WTC11 (cell line): ENCODE measurements around the gene ABR. TPM values are rescaled to one million over a fixed set of nuclear protein-coding genes. Genes with fewer than 3 reads are reported as not detected.

Experiments used
- ATAC-seq: fragments of 200-7000 bp; cut with Tn5 transposase; 2 replicates; pipeline ENCODE4 v1.10.0; 2021; ENCODE audit warnings: mild to moderate bottlenecking, moderate library complexity
- CTCF ChIA-PET: fragments of 300-600 bp; sonication (Branson Sonifier 250); formaldehyde crosslinking; loops from one replicate; lab custom pipeline; 2021; ENCODE audit warnings: antibody characterized with exemption; lab: Charles Lee
- POLR2A ChIA-PET: fragments of 350-600 bp; sonication (Branson Sonifier 250); formaldehyde crosslinking; loops from one replicate; lab custom pipeline; 2021; ENCODE audit warnings: antibody characterized with exemption; lab: Charles Lee
- DNase-seq: peaks from one replicate; pipeline ENCODE4 v3.0.0; 2021; ENCODE audit warnings: low spot score
- H3K27ac Mint-ChIP-seq: 2 replicates; pipeline ENCODE4 v1.8.0; 2021; ENCODE audit warnings: mixed read lengths
- H3K27me3 Mint-ChIP-seq: 2 replicates; pipeline ENCODE4 v1.8.0; 2021; ENCODE audit warnings: low read depth, mild to moderate bottlenecking, moderate library complexity, mixed read lengths
- H3K36me3 Mint-ChIP-seq: 2 replicates; pipeline ENCODE4 v1.8.0; 2021; ENCODE audit warnings: mixed read lengths
- H3K4me1 Mint-ChIP-seq: 2 replicates; pipeline ENCODE4 v1.8.0; 2022; ENCODE audit warnings: mixed read lengths
- H3K4me3 Mint-ChIP-seq: 2 replicates; pipeline ENCODE4 v1.8.0; 2021; ENCODE audit warnings: mild to moderate bottlenecking, moderate library complexity, mixed read lengths
- H3K9me3 Mint-ChIP-seq: 2 replicates; pipeline ENCODE4 v1.8.0; 2021; ENCODE audit warnings: mixed read lengths
- ATF6 ChIP-seq: sonication (generic); formaldehyde crosslinking; IDR thresholded peaks from 2 replicates; pipeline ENCODE4 v1.8.1; 2023; ENCODE audit warnings: mild to moderate bottlenecking, missing genetic modification reagents
- E2F4 ChIP-seq: sonication (generic); formaldehyde crosslinking; IDR thresholded peaks from 2 replicates; pipeline ENCODE4 v1.8.1; 2022; ENCODE audit warnings: low read depth, mild to moderate bottlenecking, moderate library complexity, missing genetic modification reagents, borderline replicate concordance
- FOXJ3 ChIP-seq: sonication (generic); formaldehyde crosslinking; IDR thresholded peaks from 2 replicates; pipeline ENCODE4 v1.9.0; 2021; ENCODE audit warnings: missing genetic modification reagents, mild to moderate bottlenecking, borderline replicate concordance
- GTF2I ChIP-seq: fragments of 250-450 bp; sonication (Bioruptor Pico); conservative IDR thresholded peaks from 2 replicates; pipeline ENCODE4 v1.4.0; 2021; ENCODE audit warnings: mild to moderate bottlenecking
- MXD4 ChIP-seq: fragments of 250-450 bp; sonication (Bioruptor Pico); IDR thresholded peaks from 2 replicates; pipeline ENCODE4 v1.8.0; 2021; ENCODE audit warnings: mild to moderate bottlenecking, moderate library complexity, borderline replicate concordance
- MYBL2 ChIP-seq: sonication (generic); formaldehyde crosslinking; IDR thresholded peaks from 2 replicates; pipeline ENCODE4 v1.8.1; 2023; ENCODE audit warnings: mild to moderate bottlenecking, moderate library complexity, missing genetic modification reagents
- NFATC4 ChIP-seq: fragments of 250-450 bp; sonication (Bioruptor Pico); IDR thresholded peaks from 2 replicates; pipeline ENCODE4 v1.9.0; 2021; ENCODE audit warnings: mild to moderate bottlenecking
- NFE2L1 ChIP-seq: sonication (generic); formaldehyde crosslinking; IDR thresholded peaks from 2 replicates; pipeline ENCODE4 v1.8.1; 2023; ENCODE audit warnings: missing genetic modification reagents
- RORB ChIP-seq: fragments of 250-450 bp; sonication (Bioruptor Pico); IDR thresholded peaks from 2 replicates; pipeline ENCODE4 v1.9.0; 2021; ENCODE audit warnings: mild to moderate bottlenecking
- SMAD3 ChIP-seq: sonication (generic); formaldehyde crosslinking; IDR thresholded peaks from 2 replicates; pipeline ENCODE4 v1.8.0; 2022; ENCODE audit warnings: missing genetic modification reagents, mild to moderate bottlenecking, borderline replicate concordance
- TEAD1 ChIP-seq: sonication (generic); formaldehyde crosslinking; IDR thresholded peaks from 2 replicates; pipeline ENCODE4 v1.8.0; 2022; ENCODE audit warnings: mild to moderate bottlenecking, missing genetic modification reagents
- ZNF219 ChIP-seq: sonication (generic); formaldehyde crosslinking; IDR thresholded peaks from 2 replicates; pipeline ENCODE4 v1.8.0; 2023; ENCODE audit warnings: missing genetic modification reagents, mild to moderate bottlenecking, borderline replicate concordance
- total RNA-seq: library from RNA; stranded (reverse); gene quantifications from 3 replicates; pipeline ENCODE4 v1.2.3, GENCODE V29; 2021
- TF ChIP-seq, protein P1 (sequence below): sonication (generic); formaldehyde crosslinking; IDR thresholded peaks from 2 replicates; pipeline ENCODE4 v1.8.0; 2023; ENCODE audit warnings: missing genetic modification reagents, mild to moderate bottlenecking, borderline replicate concordance
- TF ChIP-seq, protein P2 (sequence below): sonication (generic); formaldehyde crosslinking; IDR thresholded peaks from 2 replicates; pipeline ENCODE4 v1.8.1; 2023; ENCODE audit warnings: mild to moderate bottlenecking, missing genetic modification reagents
- TF ChIP-seq, protein P3 (sequence below): sonication (generic); formaldehyde crosslinking; IDR thresholded peaks from 2 replicates; pipeline ENCODE4 v1.8.1; 2022; ENCODE audit warnings: low read depth, missing genetic modification reagents, borderline replicate concordance
- TF ChIP-seq, protein P4 (sequence below): fragments of 250-450 bp; sonication (Bioruptor Pico); IDR thresholded peaks from 2 replicates; pipeline ENCODE4 v1.9.0; 2021; ENCODE audit warnings: mild to moderate bottlenecking, borderline replicate concordance

ABR gene
- total RNA-seq, 1 experiment from 2014 or later = 38.0 TPM

GRCh38 chr17:1042486-1042885 lies 137.3 kb downstream of the ABR start (continued):
- no peak for TF ChIP-seq ATF6 (CRISPR knock-in tag)
- no peak for TF ChIP-seq FOXJ3 (CRISPR knock-in tag)
- TF ChIP-seq, all 79 proteins: peak for 0

GRCh38 chr17:1041746-1042145 lies 138.0 kb downstream of the ABR start:
- Mint-ChIP-seq H3K4me3 (no peak overlapping the region), H3K27me3 (no peaks in the 10 kb centered on the region), H3K9me3 (peaks cover 10% of the 10 kb centered on the region), H3K4me1 (peaks cover 6% of the 10 kb centered on the region), H3K36me3 (peaks cover 11% of the 10 kb centered on the region), H3K27ac (no peak overlapping the region)
- no peak for ATAC-seq
- ChIA-PET CTCF (no interaction called here), POLR2A (no interaction called here)
- TF ChIP-seq GTF2I (CRISPR knock-in tag) (no peak), NFE2L1 (CRISPR knock-in tag) (no peak), SMAD3 (no peak), MXD4 (CRISPR knock-in tag) (no peak)
- TF ChIP-seq, protein P1, sequence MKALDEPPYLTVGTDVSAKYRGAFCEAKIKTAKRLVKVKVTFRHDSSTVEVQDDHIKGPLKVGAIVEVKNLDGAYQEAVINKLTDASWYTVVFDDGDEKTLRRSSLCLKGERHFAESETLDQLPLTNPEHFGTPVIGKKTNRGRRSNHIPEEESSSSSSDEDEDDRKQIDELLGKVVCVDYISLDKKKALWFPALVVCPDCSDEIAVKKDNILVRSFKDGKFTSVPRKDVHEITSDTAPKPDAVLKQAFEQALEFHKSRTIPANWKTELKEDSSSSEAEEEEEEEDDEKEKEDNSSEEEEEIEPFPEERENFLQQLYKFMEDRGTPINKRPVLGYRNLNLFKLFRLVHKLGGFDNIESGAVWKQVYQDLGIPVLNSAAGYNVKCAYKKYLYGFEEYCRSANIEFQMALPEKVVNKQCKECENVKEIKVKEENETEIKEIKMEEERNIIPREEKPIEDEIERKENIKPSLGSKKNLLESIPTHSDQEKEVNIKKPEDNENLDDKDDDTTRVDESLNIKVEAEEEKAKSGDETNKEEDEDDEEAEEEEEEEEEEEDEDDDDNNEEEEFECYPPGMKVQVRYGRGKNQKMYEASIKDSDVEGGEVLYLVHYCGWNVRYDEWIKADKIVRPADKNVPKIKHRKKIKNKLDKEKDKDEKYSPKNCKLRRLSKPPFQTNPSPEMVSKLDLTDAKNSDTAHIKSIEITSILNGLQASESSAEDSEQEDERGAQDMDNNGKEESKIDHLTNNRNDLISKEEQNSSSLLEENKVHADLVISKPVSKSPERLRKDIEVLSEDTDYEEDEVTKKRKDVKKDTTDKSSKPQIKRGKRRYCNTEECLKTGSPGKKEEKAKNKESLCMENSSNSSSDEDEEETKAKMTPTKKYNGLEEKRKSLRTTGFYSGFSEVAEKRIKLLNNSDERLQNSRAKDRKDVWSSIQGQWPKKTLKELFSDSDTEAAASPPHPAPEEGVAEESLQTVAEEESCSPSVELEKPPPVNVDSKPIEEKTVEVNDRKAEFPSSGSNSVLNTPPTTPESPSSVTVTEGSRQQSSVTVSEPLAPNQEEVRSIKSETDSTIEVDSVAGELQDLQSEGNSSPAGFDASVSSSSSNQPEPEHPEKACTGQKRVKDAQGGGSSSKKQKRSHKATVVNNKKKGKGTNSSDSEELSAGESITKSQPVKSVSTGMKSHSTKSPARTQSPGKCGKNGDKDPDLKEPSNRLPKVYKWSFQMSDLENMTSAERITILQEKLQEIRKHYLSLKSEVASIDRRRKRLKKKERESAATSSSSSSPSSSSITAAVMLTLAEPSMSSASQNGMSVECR (CRISPR knock-in tag) = no peak
- no peak for DNase-seq

DNA sequence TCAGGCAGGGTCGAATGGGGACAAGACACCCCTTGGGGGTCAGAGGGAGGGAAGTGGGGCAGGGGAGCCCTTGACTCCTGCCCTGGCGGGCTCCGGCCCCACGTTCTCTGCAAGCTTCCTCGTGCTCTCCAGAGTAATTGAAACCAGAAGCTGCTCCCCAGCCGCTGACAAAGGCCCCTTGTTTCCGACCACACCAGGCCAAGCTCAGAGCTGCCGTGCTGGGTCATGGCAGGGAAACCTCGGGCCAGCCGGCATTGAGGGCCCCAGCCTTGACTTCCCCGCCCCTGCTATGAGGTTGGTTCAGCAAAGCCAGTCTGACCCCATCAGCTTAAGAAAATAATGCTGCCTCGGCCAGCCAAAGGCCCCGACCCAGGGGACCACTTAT lies 139.6 kb downstream of the ABR start:
- Mint-ChIP-seq H3K27ac (no peak overlapping the region), H3K36me3 (peaks cover 11% of the 10 kb centered on the region), H3K27me3 (no peaks in the 10 kb centered on the region), H3K4me3 (no peak overlapping the region), H3K4me1 (peaks cover 6% of the 10 kb centered on the region), H3K9me3 (peaks cover 10% of the 10 kb centered on the region)
- CTCF ChIA-PET = interaction anchor here (1.5 to 5.4 kb wide), 2 partner anchors 16 to 18 kb away, joined by 11 to 29 read pairs; no protein-coding TSS in a partner anchor
- POLR2A ChIA-PET = no interaction called here
- no peak for ATAC-seq
- no peak for DNase-seq
- no peak for TF ChIP-seq ZNF219 (CRISPR knock-in tag)
- no peak for TF ChIP-seq NFATC4 (CRISPR knock-in tag)
- TF ChIP-seq, protein P2, sequence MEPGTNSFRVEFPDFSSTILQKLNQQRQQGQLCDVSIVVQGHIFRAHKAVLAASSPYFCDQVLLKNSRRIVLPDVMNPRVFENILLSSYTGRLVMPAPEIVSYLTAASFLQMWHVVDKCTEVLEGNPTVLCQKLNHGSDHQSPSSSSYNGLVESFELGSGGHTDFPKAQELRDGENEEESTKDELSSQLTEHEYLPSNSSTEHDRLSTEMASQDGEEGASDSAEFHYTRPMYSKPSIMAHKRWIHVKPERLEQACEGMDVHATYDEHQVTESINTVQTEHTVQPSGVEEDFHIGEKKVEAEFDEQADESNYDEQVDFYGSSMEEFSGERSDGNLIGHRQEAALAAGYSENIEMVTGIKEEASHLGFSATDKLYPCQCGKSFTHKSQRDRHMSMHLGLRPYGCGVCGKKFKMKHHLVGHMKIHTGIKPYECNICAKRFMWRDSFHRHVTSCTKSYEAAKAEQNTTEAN (CRISPR knock-in tag) = no peak
- TF ChIP-seq, protein P3, sequence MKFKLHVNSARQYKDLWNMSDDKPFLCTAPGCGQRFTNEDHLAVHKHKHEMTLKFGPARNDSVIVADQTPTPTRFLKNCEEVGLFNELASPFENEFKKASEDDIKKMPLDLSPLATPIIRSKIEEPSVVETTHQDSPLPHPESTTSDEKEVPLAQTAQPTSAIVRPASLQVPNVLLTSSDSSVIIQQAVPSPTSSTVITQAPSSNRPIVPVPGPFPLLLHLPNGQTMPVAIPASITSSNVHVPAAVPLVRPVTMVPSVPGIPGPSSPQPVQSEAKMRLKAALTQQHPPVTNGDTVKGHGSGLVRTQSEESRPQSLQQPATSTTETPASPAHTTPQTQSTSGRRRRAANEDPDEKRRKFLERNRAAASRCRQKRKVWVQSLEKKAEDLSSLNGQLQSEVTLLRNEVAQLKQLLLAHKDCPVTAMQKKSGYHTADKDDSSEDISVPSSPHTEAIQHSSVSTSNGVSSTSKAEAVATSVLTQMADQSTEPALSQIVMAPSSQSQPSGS (CRISPR knock-in tag) = no peak
- no peak for TF ChIP-seq E2F4
- TF ChIP-seq TEAD1 (CRISPR knock-in tag) = no peak
- TF ChIP-seq RORB (CRISPR knock-in tag) = no peak
- no peak for TF ChIP-seq MYBL2 (CRISPR knock-in tag)
- TF ChIP-seq, protein P4, sequence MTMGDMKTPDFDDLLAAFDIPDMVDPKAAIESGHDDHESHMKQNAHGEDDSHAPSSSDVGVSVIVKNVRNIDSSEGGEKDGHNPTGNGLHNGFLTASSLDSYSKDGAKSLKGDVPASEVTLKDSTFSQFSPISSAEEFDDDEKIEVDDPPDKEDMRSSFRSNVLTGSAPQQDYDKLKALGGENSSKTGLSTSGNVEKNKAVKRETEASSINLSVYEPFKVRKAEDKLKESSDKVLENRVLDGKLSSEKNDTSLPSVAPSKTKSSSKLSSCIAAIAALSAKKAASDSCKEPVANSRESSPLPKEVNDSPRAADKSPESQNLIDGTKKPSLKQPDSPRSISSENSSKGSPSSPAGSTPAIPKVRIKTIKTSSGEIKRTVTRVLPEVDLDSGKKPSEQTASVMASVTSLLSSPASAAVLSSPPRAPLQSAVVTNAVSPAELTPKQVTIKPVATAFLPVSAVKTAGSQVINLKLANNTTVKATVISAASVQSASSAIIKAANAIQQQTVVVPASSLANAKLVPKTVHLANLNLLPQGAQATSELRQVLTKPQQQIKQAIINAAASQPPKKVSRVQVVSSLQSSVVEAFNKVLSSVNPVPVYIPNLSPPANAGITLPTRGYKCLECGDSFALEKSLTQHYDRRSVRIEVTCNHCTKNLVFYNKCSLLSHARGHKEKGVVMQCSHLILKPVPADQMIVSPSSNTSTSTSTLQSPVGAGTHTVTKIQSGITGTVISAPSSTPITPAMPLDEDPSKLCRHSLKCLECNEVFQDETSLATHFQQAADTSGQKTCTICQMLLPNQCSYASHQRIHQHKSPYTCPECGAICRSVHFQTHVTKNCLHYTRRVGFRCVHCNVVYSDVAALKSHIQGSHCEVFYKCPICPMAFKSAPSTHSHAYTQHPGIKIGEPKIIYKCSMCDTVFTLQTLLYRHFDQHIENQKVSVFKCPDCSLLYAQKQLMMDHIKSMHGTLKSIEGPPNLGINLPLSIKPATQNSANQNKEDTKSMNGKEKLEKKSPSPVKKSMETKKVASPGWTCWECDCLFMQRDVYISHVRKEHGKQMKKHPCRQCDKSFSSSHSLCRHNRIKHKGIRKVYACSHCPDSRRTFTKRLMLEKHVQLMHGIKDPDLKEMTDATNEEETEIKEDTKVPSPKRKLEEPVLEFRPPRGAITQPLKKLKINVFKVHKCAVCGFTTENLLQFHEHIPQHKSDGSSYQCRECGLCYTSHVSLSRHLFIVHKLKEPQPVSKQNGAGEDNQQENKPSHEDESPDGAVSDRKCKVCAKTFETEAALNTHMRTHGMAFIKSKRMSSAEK (CRISPR knock-in tag) = no peak
